T1000 (cell line): ENCODE results near the gene FCSK.
"Not testable (repeated sequence)": the region's sequence is repeated elsewhere in the genome, so short reads cannot be mapped to it uniquely, and the experiment has no call there.

Source experiments
- DNase-seq: peaks from one replicate; lab custom pipeline; 2025; ENCODE audit warnings: mixed read lengths; lab: John Stamatoyannopoulos, UW

The FCSK gene

DNA sequence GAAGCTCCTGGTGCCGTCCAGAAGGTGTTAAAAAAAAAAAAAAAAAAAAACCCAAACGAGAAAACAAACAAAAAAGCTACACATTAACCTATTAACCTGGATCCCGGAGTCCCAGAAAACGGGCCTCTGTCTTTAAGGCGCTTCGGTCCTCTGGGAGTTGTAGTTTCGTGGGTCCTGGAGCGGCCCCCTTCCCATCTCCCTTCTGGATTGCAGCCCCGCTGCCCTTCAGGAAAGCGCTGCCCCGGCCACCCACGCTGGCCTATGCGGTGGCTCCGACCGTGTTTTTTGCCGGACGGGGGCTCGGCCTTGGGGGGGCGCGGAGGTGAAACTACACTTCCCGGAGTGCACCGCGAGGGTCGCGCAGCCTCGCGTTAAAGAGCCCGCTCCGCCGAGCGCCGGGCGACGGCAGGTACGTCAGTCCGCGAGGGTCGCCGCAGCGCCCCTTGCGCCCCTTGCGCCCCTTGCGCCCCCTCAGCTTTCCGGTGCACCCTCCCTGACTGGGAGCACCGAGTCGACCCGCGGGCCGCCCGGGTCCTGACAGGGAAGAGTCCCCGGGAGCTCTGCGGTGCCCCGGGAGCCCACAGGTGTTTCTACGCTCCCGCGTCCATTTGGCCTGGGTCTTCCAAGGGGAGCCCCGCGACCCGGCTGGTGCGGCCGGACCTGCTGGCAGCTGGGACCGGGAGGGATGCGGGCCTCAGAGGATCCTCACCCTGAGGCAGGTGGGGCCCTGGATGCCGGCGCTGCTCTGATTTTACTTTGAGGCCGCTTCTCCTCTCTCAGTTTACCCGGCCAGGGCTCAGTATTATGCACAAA, at the start of gene FCSK:
TSS of gene FCSK (plus strand) at position 374 of the 813 bp plus-strand sequence. CDS start 8,596 bp downstream, outside the sequence.
- DNase-seq = no peak

DNA sequence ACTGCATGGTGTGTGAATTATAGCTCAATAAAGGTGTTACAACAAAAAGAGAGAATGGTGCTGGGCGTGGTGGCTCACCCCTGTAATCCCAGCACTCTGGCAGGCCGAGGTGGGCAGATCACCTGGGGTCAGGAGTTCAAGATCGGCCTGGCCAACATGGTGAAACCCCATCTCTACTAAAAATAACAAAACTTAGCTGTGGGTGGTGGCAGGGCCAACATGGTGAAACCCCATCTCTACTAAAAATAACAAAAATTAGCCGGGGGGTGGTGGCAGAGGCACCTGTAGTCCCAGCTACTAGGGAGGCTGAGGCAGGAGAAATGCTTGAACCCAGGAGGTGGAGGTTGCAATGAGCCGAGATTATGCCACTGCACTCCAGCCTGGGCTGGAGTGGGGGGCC, 48.3 kb upstream of the FCSK start:
- not testable (repeated sequence) for DNase-seq

GRCh38 chr16:70407811-70408274, 46.6 kb upstream of the FCSK start:
- DNase-seq = no peak

DNA sequence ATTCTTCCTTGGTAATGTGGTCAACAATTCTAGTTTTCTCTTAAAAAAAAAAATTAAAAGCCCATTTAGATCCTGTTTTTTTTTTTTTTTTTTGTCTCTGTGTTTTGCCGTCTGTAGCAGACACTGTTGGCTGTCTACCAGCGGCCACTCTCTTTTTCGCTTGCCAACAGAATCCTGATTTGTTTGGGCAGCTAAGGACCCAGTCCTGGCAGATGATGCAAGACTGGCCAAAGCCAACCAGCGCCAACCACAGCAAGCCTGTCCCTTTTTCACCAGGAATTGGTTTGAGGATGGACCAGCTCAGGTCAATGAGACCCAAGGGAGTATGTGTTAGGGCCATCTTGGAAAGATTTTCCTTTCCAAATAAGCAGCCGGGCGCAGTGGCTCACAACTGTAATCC, 43.7 kb upstream of the FCSK start:
- DNase-seq = no peak

- no peak for DNase-seq
These were observed 42.0 kb upstream of the FCSK start for GRCh38 chr16:70412385-70412784.

- DNase-seq = not testable (repeated sequence)
These were observed 40.8 kb upstream of the FCSK start for GRCh38 chr16:70413572-70413971.

- no peak for DNase-seq
These were observed 37.4 kb upstream of the FCSK start for GRCh38 chr16:70416748-70417616.

DNA sequence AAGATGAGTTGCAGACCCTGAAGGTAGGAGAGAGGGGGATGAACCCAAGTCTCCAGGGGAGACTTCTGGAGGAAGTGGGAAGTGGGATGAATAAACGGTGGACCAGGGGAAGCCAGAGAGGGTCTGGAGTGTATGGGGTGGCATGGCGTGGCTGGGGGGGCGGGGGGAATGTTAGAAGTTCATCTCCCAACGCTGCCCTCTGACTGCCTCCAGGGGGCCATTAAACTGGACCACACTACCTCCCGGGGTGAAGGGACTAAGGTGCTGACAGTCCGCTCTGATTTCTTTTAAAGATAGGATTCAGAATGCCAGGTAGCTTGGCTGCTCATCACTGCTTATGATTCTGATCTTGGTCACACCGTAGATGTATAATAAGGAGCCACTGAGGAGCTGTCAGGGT, 36.7 kb upstream of the FCSK start:
- no peak for DNase-seq

DNA sequence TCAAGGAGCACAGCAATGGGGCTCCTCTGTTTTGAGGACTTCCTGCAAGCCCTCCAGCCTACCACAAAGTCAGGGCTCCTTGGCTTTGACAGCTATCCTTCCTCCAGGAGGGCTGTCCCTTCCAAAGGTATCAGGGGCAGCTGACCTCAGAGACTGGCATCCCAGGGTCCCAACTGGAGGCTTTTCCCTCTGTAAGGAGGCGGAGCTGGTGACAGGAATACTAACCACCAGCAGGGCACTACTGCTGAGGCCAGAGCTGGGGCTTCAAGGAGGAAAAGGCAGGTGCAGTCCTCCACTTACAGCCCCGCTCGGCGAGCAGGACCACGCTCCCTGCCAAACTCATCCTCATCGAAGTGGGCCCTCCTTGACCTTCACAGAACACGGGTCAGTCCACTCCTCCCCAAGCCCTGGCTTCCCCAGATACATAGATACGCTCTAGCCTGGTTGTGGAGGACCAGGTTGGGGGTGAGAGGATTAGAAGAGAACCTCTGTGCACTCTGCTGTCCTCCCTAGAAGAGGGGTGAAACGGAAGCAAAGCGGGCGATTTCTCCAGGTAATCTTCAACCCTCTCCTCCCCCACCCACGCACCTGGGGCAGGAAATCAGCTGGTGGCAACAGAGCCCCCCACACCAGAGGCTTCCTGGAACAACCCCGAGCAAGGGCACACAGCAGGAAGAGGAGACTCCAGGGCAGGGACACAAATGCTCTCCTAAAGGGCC, 36.0 kb upstream of the FCSK start:
- no peak for DNase-seq

DNA sequence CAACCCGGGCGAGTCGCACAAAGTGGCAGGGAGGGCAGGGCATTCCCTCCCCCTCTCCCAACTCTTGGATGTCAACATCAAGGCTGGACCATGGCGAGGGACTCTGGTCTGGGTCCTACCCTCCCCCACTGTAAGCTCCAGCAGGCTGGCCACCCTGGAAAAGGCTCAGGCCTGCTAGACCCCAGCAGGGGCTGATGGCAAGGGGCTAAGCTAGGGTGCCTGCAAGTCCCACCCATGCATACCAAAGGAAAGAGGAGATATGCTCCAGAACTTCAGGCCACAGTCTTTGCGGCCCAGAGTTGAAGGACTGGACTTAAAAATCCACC, 35.4 kb upstream of the FCSK start:
- DNase-seq = no peak

GRCh38 chr16:70419384-70420327, 34.7 kb upstream of the FCSK start:
- no peak for DNase-seq

GRCh38 chr16:70421014-70421413, 33.4 kb upstream of the FCSK start:
- no peak for DNase-seq

DNA sequence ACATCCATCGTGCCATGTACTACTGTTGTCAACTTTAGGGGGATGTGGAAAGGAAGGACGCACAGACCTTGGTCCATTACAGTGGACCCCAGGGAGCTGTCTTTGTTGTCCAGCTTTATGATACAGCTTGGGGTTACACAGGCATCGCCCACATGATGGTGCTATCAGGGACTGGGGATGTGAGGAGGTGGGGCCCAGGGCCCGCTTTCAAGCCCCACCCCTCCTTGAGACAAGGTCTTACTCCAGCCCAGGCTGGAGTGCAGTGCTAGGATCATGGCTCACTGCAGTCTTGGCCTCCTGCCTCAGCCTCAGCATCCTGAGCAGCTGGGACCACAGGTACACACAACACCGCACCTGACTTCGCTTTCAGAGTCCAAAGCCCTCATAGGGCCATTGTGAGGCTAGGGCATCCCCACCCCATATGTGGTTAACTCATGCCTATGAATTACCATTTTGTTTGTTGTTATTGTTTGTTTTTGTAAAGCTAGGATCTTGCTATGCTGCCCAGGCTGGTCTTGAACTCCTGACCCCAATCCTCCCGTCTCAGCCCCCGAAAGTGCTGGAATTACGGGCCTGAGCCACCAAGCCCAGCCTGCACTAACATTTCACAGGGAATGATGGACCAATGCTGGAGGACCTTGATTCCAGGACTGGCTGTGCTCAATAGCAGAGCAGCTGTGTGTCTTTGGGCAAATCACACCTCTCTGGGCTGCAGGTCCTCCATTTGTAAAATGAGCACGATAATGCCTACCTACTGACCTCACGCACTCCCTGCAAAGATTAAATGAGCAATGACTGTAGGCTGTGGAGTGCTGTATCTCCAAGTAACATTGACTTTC, 32.7 kb upstream of the FCSK start:
- DNase-seq = no peak

DNA sequence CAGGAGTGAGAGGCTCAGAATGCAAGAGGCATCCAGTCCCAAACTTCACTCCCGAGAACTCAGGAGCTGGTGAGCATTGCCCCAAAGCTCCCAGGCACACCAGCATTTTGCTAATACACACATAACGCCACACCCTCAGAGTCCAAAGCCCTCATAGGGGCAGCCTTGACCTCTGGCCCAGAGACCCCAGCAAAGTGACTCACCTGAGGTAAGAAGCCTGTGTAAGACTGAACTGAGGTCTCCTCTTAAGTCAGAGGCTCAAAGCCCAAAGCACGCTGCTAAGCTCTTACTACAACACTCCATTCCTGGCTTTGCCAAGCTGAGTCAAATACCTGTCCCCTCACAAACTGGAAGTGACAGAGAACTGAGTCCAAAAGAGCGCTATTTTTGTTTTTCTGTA, 31.9 kb upstream of the FCSK start:
- no peak for DNase-seq

DNA sequence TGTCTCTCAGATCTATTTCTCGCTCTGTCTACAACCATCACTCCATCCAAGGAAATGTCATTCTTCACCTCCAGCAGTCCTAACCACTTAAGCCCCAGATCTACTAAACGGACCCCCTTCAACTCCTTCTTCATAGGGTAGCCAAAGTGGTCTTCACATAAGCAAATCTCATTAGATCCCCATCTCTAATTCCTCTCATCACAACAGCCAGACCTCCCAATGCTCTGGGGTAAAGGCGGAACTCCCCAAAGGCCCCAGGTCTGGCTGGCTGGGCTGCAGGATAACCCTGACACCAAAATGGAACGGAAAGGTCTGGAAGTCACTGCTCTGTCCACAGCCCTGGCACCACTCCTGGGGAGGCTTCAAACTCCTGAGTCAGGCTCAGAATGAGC, 26.6 kb upstream of the FCSK start:
- no peak for DNase-seq

DNA sequence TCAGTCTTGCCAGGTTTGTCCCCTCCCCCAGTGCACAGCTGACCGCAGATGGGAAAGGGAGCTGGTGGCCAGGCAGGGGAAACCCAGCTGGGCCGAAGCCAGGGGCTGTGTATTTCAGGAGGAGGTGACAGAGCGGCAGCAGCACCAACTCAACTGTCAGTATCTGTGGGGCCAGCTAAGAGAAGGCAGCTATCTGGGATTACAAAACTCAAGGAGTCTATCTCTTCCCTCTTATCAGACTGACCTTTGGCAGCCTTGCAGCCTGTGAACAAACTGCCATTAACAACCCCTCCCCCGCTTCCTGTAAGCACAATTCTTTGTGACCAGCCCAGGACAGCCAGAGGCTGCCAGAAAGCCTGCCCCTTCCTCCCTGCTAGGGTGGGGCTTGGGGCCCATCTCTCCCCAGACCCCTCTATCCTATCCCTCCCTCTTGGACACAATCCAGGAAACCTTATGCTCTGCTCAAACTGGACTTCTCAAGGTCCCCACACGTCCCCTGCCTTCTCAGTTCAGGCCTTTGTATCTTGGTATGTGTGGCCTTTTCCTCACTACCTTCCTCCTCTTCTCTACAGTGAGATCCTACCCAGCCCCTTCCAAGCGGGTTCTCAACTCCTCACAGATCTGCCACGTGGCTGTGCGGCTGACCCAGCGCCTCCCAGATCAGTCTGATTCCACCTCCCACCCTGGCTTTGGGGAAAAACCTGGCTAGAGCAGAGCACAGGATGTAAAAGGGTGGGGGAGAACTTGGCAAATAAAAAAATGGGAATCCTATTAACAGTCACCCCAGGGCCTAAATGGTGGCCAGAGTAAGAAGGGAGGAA, 26.0 kb upstream of the FCSK start:
- peak; percentile 72 for DNase-seq

GRCh38 chr16:70429888-70430666, 24.3 kb upstream of the FCSK start:
- DNase-seq = no peak

- DNase-seq = no peak
These were observed 23.5 kb upstream of the FCSK start for GRCh38 chr16:70430667-70431536.
